GM18909 (cell line): ENCODE results near the gene RBMS3.

Source experiments
- ATAC-seq: cut with Tn5 transposase; IDR thresholded peaks from one replicate; pipeline ENCODE4 v1.9.1; 2021; ENCODE audit warnings: mild to moderate bottlenecking; ENCODE audit not compliant: unreplicated experiment, poor library complexity

Gene RBMS3

GRCh38 chr3:29695201-29695600 is 414.3 kb downstream of the RBMS3 start:
- no peak for ATAC-seq

- ATAC-seq = no peak
These were observed 414.9 kb downstream of the RBMS3 start for GRCh38 chr3:29695643-29696198.

GRCh38 chr3:29696311-29696710 is 415.4 kb downstream of the RBMS3 start:
- no peak for ATAC-seq

GRCh38 chr3:29697989-29698388 is 417.1 kb downstream of the RBMS3 start:
- ATAC-seq = no peak

- no peak for ATAC-seq
These were observed 419.4 kb downstream of the RBMS3 start for GRCh38 chr3:29700256-29700655.

- ATAC-seq = no peak
These were observed 420.6 kb downstream of the RBMS3 start for GRCh38 chr3:29701326-29701983.

GRCh38 chr3:29705906-29706844 is 425.3 kb downstream of the RBMS3 start:
- no peak for ATAC-seq

- no peak for ATAC-seq
These were observed 428.0 kb downstream of the RBMS3 start for GRCh38 chr3:29708884-29709283.

- no peak for ATAC-seq
These were observed 430.4 kb downstream of the RBMS3 start for GRCh38 chr3:29711255-29711771.

- ATAC-seq = no peak
These were observed 435.3 kb downstream of the RBMS3 start for GRCh38 chr3:29716213-29716612.

GRCh38 chr3:29718661-29719065 is 437.8 kb downstream of the RBMS3 start:
- no peak for ATAC-seq

GRCh38 chr3:29720665-29721064 is 439.8 kb downstream of the RBMS3 start:
- no peak for ATAC-seq

- ATAC-seq = no peak
These were observed 440.9 kb downstream of the RBMS3 start for GRCh38 chr3:29721789-29722188.

GRCh38 chr3:29731050-29731449 is 450.2 kb downstream of the RBMS3 start:
- no peak for ATAC-seq

GRCh38 chr3:29741231-29741630 is 460.4 kb downstream of the RBMS3 start:
- ATAC-seq = no peak

GRCh38 chr3:29745232-29745870 is 464.5 kb downstream of the RBMS3 start:
- ATAC-seq = no peak

- ATAC-seq = no peak
These were observed 465.4 kb downstream of the RBMS3 start for GRCh38 chr3:29746163-29746760.

- no peak for ATAC-seq
These were observed 467.1 kb downstream of the RBMS3 start for GRCh38 chr3:29747991-29748390.

- ATAC-seq = no peak
These were observed 470.9 kb downstream of the RBMS3 start for GRCh38 chr3:29751647-29752314.

GRCh38 chr3:29754346-29754745 is 473.5 kb downstream of the RBMS3 start:
- no peak for ATAC-seq
